ENCODE data around the gene GPR143.

GPR143 gene

GRCh38 chrX:9708086-9708485 is 57.6 kb downstream of the GPR143 start:
- no peak for DNase-seq (ENCODE audit: low read depth in 3 of 3)

GRCh38 chrX:9707306-9708033 is 58.2 kb downstream of the GPR143 start:
- DNase-seq (ENCODE audit: low read depth in 3 of 3): no peak

GRCh38 chrX:9706421-9706820 is 59.2 kb downstream of the GPR143 start:
- no peak for DNase-seq (ENCODE audit: low read depth in 3 of 3)

GRCh38 chrX:9704876-9705465 is 60.7 kb downstream of the GPR143 start:
- no peak for DNase-seq (ENCODE audit: low read depth in 3 of 3)

GRCh38 chrX:9703406-9703805 is 62.2 kb downstream of the GPR143 start:
- no peak for DNase-seq (ENCODE audit: low read depth in 3 of 3)

- no peak for DNase-seq (ENCODE audit: low read depth in 3 of 3)
These were observed 63.9 kb downstream of the GPR143 start for GRCh38 chrX:9701790-9702189.

- no peak for DNase-seq (ENCODE audit: low read depth in 3 of 3)
These were observed 65.1 kb downstream of the GPR143 start for GRCh38 chrX:9700555-9700954.

GRCh38 chrX:9698576-9698975 is 67.1 kb downstream of the GPR143 start:
- DNase-seq (ENCODE audit: low read depth in 3 of 3): no peak

GRCh38 chrX:9693307-9694001 is 72.2 kb downstream of the GPR143 start:
- no peak for DNase-seq (ENCODE audit: low read depth in 3 of 3)

- DNase-seq (ENCODE audit: low read depth in 3 of 3): no peak
These were observed 75.6 kb downstream of the GPR143 start for GRCh38 chrX:9690046-9690445.

- no peak for DNase-seq (ENCODE audit: low read depth in 3 of 3)
These were observed 76.8 kb downstream of the GPR143 start for GRCh38 chrX:9688833-9689232.

- DNase-seq (ENCODE audit: low read depth in 3 of 3): no peak
These were observed 77.7 kb downstream of the GPR143 start for GRCh38 chrX:9687899-9688298.

GRCh38 chrX:9683350-9683749 is 82.3 kb downstream of the GPR143 start:
- DNase-seq (ENCODE audit: low read depth in 3 of 3): no peak

GRCh38 chrX:9682861-9683260 is 82.8 kb downstream of the GPR143 start:
- no peak for DNase-seq (ENCODE audit: low read depth in 3 of 3)

GRCh38 chrX:9682456-9682855 is 83.2 kb downstream of the GPR143 start:
- no peak for DNase-seq (ENCODE audit: low read depth in 3 of 3)

- DNase-seq (ENCODE audit: low read depth in 3 of 3): no peak
These were observed 84.2 kb downstream of the GPR143 start for GRCh38 chrX:9681422-9681821.

GRCh38 chrX:9681011-9681410 is 84.6 kb downstream of the GPR143 start:
- no peak for DNase-seq (ENCODE audit: low read depth in 3 of 3)

- no peak for DNase-seq (ENCODE audit: low read depth in 3 of 3)
These were observed 87.3 kb downstream of the GPR143 start for GRCh38 chrX:9678215-9678965.

GRCh38 chrX:9677098-9677739 is 88.4 kb downstream of the GPR143 start:
- no peak for DNase-seq (ENCODE audit: low read depth in 3 of 3)

GRCh38 chrX:9676738-9677097 is 88.9 kb downstream of the GPR143 start:
- no peak for DNase-seq (ENCODE audit: low read depth in 3 of 3)

GRCh38 chrX:9676306-9676705 is 89.3 kb downstream of the GPR143 start:
- DNase-seq (ENCODE audit: low read depth in 3 of 3): no peak

Measured in stimulated activated CD4-positive, alpha-beta T cell treated with anti-CD3 and anti-CD28 coated beads, TNF-alpha, amount 100 ng/mL, for 4 hours (primary cell).